Prostate gland (tissue), 2 donors: ENCODE data around the gene ITGA1.

Experiments
- CTCF ChIP-seq, 4 experiments: fragments of 200-600 bp in 2 of 4; fragments of 450-650 bp in 2 of 4; sonication (generic) in 2 of 4; IDR thresholded peaks; 1 replicate in 3 of 4; 2 replicates in 1 of 4; pipeline ENCODE4 v1.5.1; 2016 to 2019; ENCODE audit warnings: antibody characterized with exemption in 4 of 4, mild to moderate bottlenecking in 2 of 4, moderate library complexity in 2 of 4
- POLR2A ChIP-seq: fragments of 450-650 bp; IDR thresholded peaks from one replicate; pipeline ENCODE4 v1.6.1; 2016; ENCODE audit warnings: antibody characterized with exemption, mild to moderate bottlenecking
- POLR2AphosphoS5 ChIP-seq: sonication (generic); formaldehyde crosslinking; IDR thresholded peaks from one replicate; pipeline ENCODE4 v1.6.1; 2017; ENCODE audit warnings: antibody characterized with exemption

GRCh38 chr5:52915176-52915875 lies 127.6 kb downstream of the ITGA1 start:
- peak; percentile 70 to 73 (median 71) for TF ChIP-seq CTCF (IDR thresholded peaks at IDR 0.05)
- no peak for TF ChIP-seq POLR2A
- TF ChIP-seq POLR2AphosphoS5, result peak; percentile 37
